H1 (cell line): ENCODE data around the gene ODC1. TPM values are rescaled to one million over a fixed set of nuclear protein-coding genes. Genes with fewer than 3 reads are reported as not detected.

Experiments
- CTCF ChIA-PET: fragments of 300-600 bp; sonication (Branson Sonifier 250); formaldehyde crosslinking; loops from one replicate; lab custom pipeline; 2021; ENCODE audit not compliant: partially characterized antibody; lab: Charles Lee
- POLR2A ChIA-PET: fragments of 300-600 bp; sonication (Branson Sonifier 250); formaldehyde crosslinking; loops from one replicate; lab custom pipeline; 2021; ENCODE audit warnings: inconsistent platforms; ENCODE audit not compliant: partially characterized antibody; lab: Charles Lee
- DNase-seq, 2 experiments: peaks; one replicate each; pipeline versions ENCODE4 v3.0.0 to v3.0.0-alpha.2; 2010 to 2022; ENCODE audit warnings: low spot score in 2 of 2, low read depth in 1 of 2, mixed read lengths in 1 of 2
- FAIRE-seq: peaks from 2 replicates; lab custom pipeline; 2011; peaks lifted over from hg19 to GRCh38; lab: Jason Lieb, UNC
- H2AFZ ChIP-seq: 2 replicates; pipeline ENCODE4 v1.8.1; 2012; ENCODE audit warnings: low read length, inconsistent platforms
- H2AK5ac ChIP-seq: 2 replicates; pipeline ENCODE4 v1.6.1; 2013; ENCODE audit warnings: low read depth, low read length
- H2BK120ac ChIP-seq: replicated peaks from 2 replicates; pipeline ENCODE3; 2013; ENCODE audit warnings: low read depth, low read length, inconsistent platforms
- H2BK12ac ChIP-seq: 2 replicates; pipeline ENCODE4 v1.6.1; 2013; ENCODE audit warnings: low read depth, low read length
- H2BK15ac ChIP-seq: 2 replicates; pipeline ENCODE4 v1.6.1; 2013; ENCODE audit warnings: low read length
- H2BK20ac ChIP-seq: 2 replicates; pipeline ENCODE4 v1.6.1; 2013; ENCODE audit warnings: low read length
- H2BK5ac ChIP-seq: 2 replicates; pipeline ENCODE4 v1.6.1; 2013; ENCODE audit warnings: low read depth, low read length
- H3K14ac ChIP-seq: 2 replicates; pipeline ENCODE4 v1.6.1; 2013; ENCODE audit warnings: inconsistent platforms; ENCODE audit not compliant: insufficient read length
- H3K18ac ChIP-seq: 2 replicates; pipeline ENCODE4 v1.6.1; 2013; ENCODE audit warnings: low read length; ENCODE audit errors: extremely low read depth
- H3K23ac ChIP-seq: 2 replicates; pipeline ENCODE4 v1.6.1; 2013; ENCODE audit warnings: inconsistent platforms; ENCODE audit not compliant: insufficient read length
- H3K23me2 ChIP-seq: 2 replicates; pipeline ENCODE4 v1.6.1; 2013; ENCODE audit warnings: low read depth, low read length
- H3K27ac ChIP-seq: 2 replicates; pipeline ENCODE4 v1.6.1; 2011; ENCODE audit warnings: low read depth, low read length, inconsistent platforms
- H3K27me3 ChIP-seq, 4 experiments: replicated peaks in 1 of 4; 1 replicate in 1 of 4; 2 replicates in 3 of 4; pipeline versions ENCODE4 v1.6.1 to v1.8.1; 2011 to 2013; ENCODE audit warnings: low read length in 3 of 4, mild to moderate bottlenecking in 3 of 4, inconsistent platforms in 2 of 4, mixed read lengths in 2 of 4, moderate library complexity in 1 of 4; ENCODE audit not compliant: control insufficient read depth in 3 of 4, insufficient read depth in 3 of 4; ENCODE audit errors: extremely low read depth in 1 of 4
- H3K36me3 ChIP-seq, 4 experiments: 2 replicates each; pipeline versions ENCODE4 v1.6.1 to v1.8.1; 2011 to 2013; ENCODE audit warnings: mild to moderate bottlenecking in 4 of 4, low read length in 3 of 4, moderate library complexity in 2 of 4, control low read depth in 1 of 4, inconsistent platforms in 1 of 4; ENCODE audit not compliant: insufficient read depth in 4 of 4, control insufficient read depth in 2 of 4
- H3K4ac ChIP-seq: replicated peaks from 2 replicates; pipeline ENCODE3; 2013; ENCODE audit warnings: low read length, low read depth, mixed read lengths, inconsistent platforms; ENCODE audit not compliant: insufficient read length
- H3K4me1 ChIP-seq, 4 experiments: replicated peaks in 1 of 4; 1 replicate in 1 of 4; 2 replicates in 3 of 4; pipeline versions ENCODE4 v1.6.1 to v1.8.1; 2011 to 2013; ENCODE audit warnings: low read length in 3 of 4, inconsistent platforms in 2 of 4, mixed read lengths in 1 of 4; ENCODE audit not compliant: insufficient read depth in 4 of 4, control insufficient read depth in 3 of 4
- H3K4me2 ChIP-seq, 2 experiments: 2 replicates each; pipeline versions ENCODE4 v1.6.1 to v1.8.1; 2011 to 2013; ENCODE audit warnings: low read depth in 2 of 2, low read length in 2 of 2, control low read depth in 1 of 2, inconsistent platforms in 1 of 2, mild to moderate bottlenecking in 1 of 2; ENCODE audit not compliant: insufficient read depth in 1 of 2
- H3K4me3 ChIP-seq, 4 experiments: fragments of 200-600, 300-600 bp in 1 of 4; sonication (generic), shearing (Covaris generic), sonication (Bioruptor Twin) in 1 of 4; 2 replicates each; pipeline versions ENCODE4 v1.5.1 to v1.8.1; 2011 to 2016; ENCODE audit warnings: low read length in 4 of 4, low read depth in 3 of 4, control low read depth in 2 of 4, inconsistent platforms in 2 of 4, mild to moderate bottlenecking in 2 of 4, mixed read lengths in 1 of 4, moderate library complexity in 1 of 4; ENCODE audit not compliant: insufficient read depth in 2 of 4; ENCODE audit errors: extremely low read depth in 1 of 4
- H3K56ac ChIP-seq: replicated peaks from 2 replicates; pipeline ENCODE3; 2013; ENCODE audit warnings: low read depth, mild to moderate bottlenecking, mixed read lengths, low read length, inconsistent platforms; ENCODE audit not compliant: insufficient read length
- H3K79me1 ChIP-seq: 2 replicates; pipeline ENCODE4 v1.6.1; 2013; ENCODE audit warnings: low read depth, low read length, control low read depth
- H3K79me2 ChIP-seq, 2 experiments: 2 replicates each; pipeline versions ENCODE4 v1.6.1 to v1.8.1; 2012 to 2013; ENCODE audit warnings: low read length in 2 of 2, mild to moderate bottlenecking in 2 of 2, inconsistent platforms in 1 of 2; ENCODE audit not compliant: insufficient read depth in 2 of 2, control insufficient read depth in 1 of 2
- H3K9ac ChIP-seq, 4 experiments: replicated peaks in 1 of 4; 1 replicate in 1 of 4; 2 replicates in 3 of 4; pipeline versions ENCODE4 v1.6.1 to v1.8.1; 2011 to 2013; ENCODE audit warnings: low read depth in 3 of 4, low read length in 3 of 4, control low read depth in 2 of 4, mild to moderate bottlenecking in 2 of 4, moderate library complexity in 2 of 4, inconsistent platforms in 1 of 4; ENCODE audit errors: extremely low read depth in 1 of 4
- H3K9me3 ChIP-seq, 2 experiments: 2 replicates each; pipeline versions ENCODE4 v1.6.1 to v1.8.1; 2012 to 2013; ENCODE audit warnings: mild to moderate bottlenecking in 2 of 2, moderate library complexity in 2 of 2, control low read depth in 1 of 2, inconsistent platforms in 1 of 2, low read depth in 1 of 2, low read length in 1 of 2, mixed read lengths in 1 of 2; ENCODE audit not compliant: insufficient read depth in 2 of 2
- H4K20me1 ChIP-seq, 2 experiments: replicated peaks in 1 of 2; 2 replicates each; pipeline versions ENCODE3 to v1.8.1; 2011 to 2013; ENCODE audit warnings: inconsistent platforms in 2 of 2, low read length in 2 of 2, mild to moderate bottlenecking in 1 of 2; ENCODE audit not compliant: insufficient read depth in 2 of 2, control insufficient read depth in 1 of 2
- H4K5ac ChIP-seq: 2 replicates; pipeline ENCODE4 v1.6.1; 2013; ENCODE audit warnings: low read length, low read depth, mixed read lengths, inconsistent platforms; ENCODE audit not compliant: insufficient read length
- H4K8ac ChIP-seq: 2 replicates; pipeline ENCODE4 v1.8.0; 2013; ENCODE audit warnings: mild to moderate bottlenecking, moderate library complexity, low read length, inconsistent platforms; ENCODE audit not compliant: insufficient read depth; ENCODE audit errors: extremely low read depth
- H4K91ac ChIP-seq: replicated peaks from 2 replicates; pipeline ENCODE3; 2013; ENCODE audit warnings: low read length, mixed read lengths, inconsistent platforms; ENCODE audit not compliant: insufficient read length
- BCL11A ChIP-seq, 2 experiments: IDR thresholded peaks; one replicate each; pipeline ENCODE4 v1.6.1; 2011; ENCODE audit warnings: low read depth in 2 of 2, low read length in 2 of 2, mild to moderate bottlenecking in 2 of 2
- E2F6 ChIP-seq: IDR thresholded peaks from 2 replicates; pipeline ENCODE4 v1.6.1; 2012; ENCODE audit warnings: inconsistent platforms
- EZH2 ChIP-seq: fragments of 200-600 bp; sonication (generic); IDR thresholded peaks from 2 replicates; pipeline ENCODE4 v1.7.1; 2012; ENCODE audit warnings: low read depth, mild to moderate bottlenecking, moderate library complexity, low read length, inconsistent platforms; ENCODE audit not compliant: severe bottlenecking
- JUND ChIP-seq: IDR thresholded peaks from 2 replicates; pipeline ENCODE4 v1.6.1; 2011; ENCODE audit warnings: mild to moderate bottlenecking, improper control_type of control experiment, low read length
- KDM1A ChIP-seq: fragments of 200-600, 300-600 bp; sonication (generic); IDR thresholded peaks from 2 replicates; pipeline ENCODE4 v1.7.1; 2016; ENCODE audit warnings: mild to moderate bottlenecking, low read length, borderline replicate concordance
- RNF2 ChIP-seq: fragments of 200-900, 300-1000 bp; sonication (generic); IDR thresholded peaks from 2 replicates; pipeline ENCODE4 v1.7.1; 2016; ENCODE audit warnings: borderline replicate concordance, low read depth, mild to moderate bottlenecking, antibody characterized with exemption, low read length; ENCODE audit not compliant: poor library complexity, severe bottlenecking; ENCODE audit errors: missing control alignments
- WGBS, 2 experiments: shearing (Covaris generic) in 1 of 2; methylation state at CpG; one replicate each; pipeline versions ENCODE4 v1.1.6 to v1.1.7; 2013 to 2015; ENCODE audit warnings: low lambda C conversion rate in 2 of 2, mixed read lengths in 2 of 2, inconsistent platforms in 1 of 2, low coverage in 1 of 2, missing lambda C conversion rate in 1 of 2; ENCODE audit not compliant: insufficient replicate concordance in 2 of 2, insufficient coverage in 1 of 2, insufficient read length in 1 of 2; ENCODE audit errors: extremely low coverage in 1 of 2, missing lambda C conversion rate in 1 of 2; 5-methylcytosine and 5-hydroxymethylcytosine counted together
- long read RNA-seq, 2 experiments: library from RNA in 1 of 2; library from capped mRNA in 1 of 2; stranded (forward); transcript quantifications; one replicate each; pipeline ENCODE4 v2.0.0, GENCODE V29; 2021; ENCODE audit warnings: inconsistent platforms in 1 of 2
- polyA minus RNA-seq, 3 experiments: library from RNA; depleted of rRNA, polyadenylated mRNA; stranded (reverse); fragments of >200 nt; gene quantifications; 1 replicate in 2 of 3; 2 replicates in 1 of 3; pipeline ENCODE4 v1.2.3, GENCODE V29; 2011
- polyA plus RNA-seq, 7 experiments: library from polyadenylated mRNA; depleted of rRNA in 3 of 7; stranded (reverse) in 5 of 7; unstranded in 2 of 7; fragments of >200 nt in 5 of 7; fragments of 200-250 nt in 2 of 7; gene quantifications; 1 replicate in 5 of 7; 2 replicates in 1 of 7; 4 replicates in 1 of 7; pipeline versions ENCODE4 v1.2.1 to v1.2.3, GENCODE V29; 2011 to 2013; ENCODE audit warnings: missing spikeins in 2 of 7, mixed read lengths in 2 of 7
- total RNA-seq: library from RNA; stranded (reverse); fragmentation: NEBNext Ultra II Directional; extraction: Animal tissue kit (Norgen Biotek cat#: 25700); gene quantifications from 2 replicates; pipeline ENCODE4 v1.2.1, GENCODE V29; 2021

ODC1 gene
- total RNA-seq (73.6 and 76.7 TPM in 2 replicates), polyA plus RNA-seq (2011; rRNA removed) (39.9 and 57.2 TPM in 2 replicates), polyA minus RNA-seq (2011; rRNA and poly(A)+ RNA removed) (62.9 and 69.6 TPM in 2 replicates)
- 52.1 TPM for polyA plus RNA-seq (2011; cell fraction: cytosol; rRNA removed)
- polyA plus RNA-seq (2011; cell fraction: nucleus; rRNA removed) = 28.3 TPM
- 51.1 to 69.3 TPM (median 56.4 TPM) in 4 replicates for polyA plus RNA-seq (2012, experiment 1 of 2)
- 47.0 TPM for polyA plus RNA-seq (2012, experiment 2 of 2)
- 36.2 TPM for polyA plus RNA-seq (2013, experiment 1 of 2)
- polyA plus RNA-seq (2013, experiment 2 of 2) = 38.4 TPM
- polyA minus RNA-seq (2011; cell fraction: cytosol; rRNA and poly(A)+ RNA removed) = 26.7 TPM
- polyA minus RNA-seq (2011; cell fraction: nucleus; rRNA and poly(A)+ RNA removed) = 24.6 TPM
- long read RNA-seq, experiment 1, transcript ODC1-201 (12 exons, 2,653 nt) = major isoform, 60 of 149 reads
- long read RNA-seq, experiment 1, partial matches to known transcripts = 79 of 149 reads
- long read RNA-seq, experiment 1, other reads (novel, unspliced or antisense) = 10 of 149 reads
- long read RNA-seq, experiment 2, partial matches to known transcripts = 61 of 62 reads
- long read RNA-seq, experiment 2, other reads (novel, unspliced or antisense) = 1 of 62 reads

GRCh38 chr2:10447895-10448575, at the start of gene ODC1:
Gene ODC1 (minus strand): TSS chr2:10448327. CDS start chr2:10445032, 3,295 bp downstream.
- Histone ChIP-seq H4K5ac (peak within 1 kb of the TSS; percentile 12), H3K56ac (no peak within 1 kb of the TSS), H3K4me2 (peak within 1 kb of the TSS; percentile 90 to 97), H3K4me3 (peak within 1 kb of the TSS; percentile 46 to 76 (median 49)), H2BK5ac (peak within 1 kb of the TSS; percentile 85; the same call in 1 of the 2 replicates), H4K20me1 (peaks cover 0 to 2% of the 10 kb centered on the region in 2 experiments), H3K18ac (peak within 1 kb of the TSS; percentile 62; the same call in 1 of the 2 replicates), H3K79me1 (no peaks in the 10 kb centered on the region), H3K4ac (no peak within 1 kb of the TSS), H3K27ac (peak within 1 kb of the TSS; percentile 55; the same call in 1 of the 2 replicates), H3K36me3 (peaks cover 3 to 17% (median 14%) of the 10 kb centered on the region in 4 experiments; a peak in 5 of 8 replicates), H3K79me2 (peaks cover 0 to 23% of the 10 kb centered on the region in 2 experiments; a peak in 2 of 4 replicates), H4K8ac (peak within 1 kb of the TSS; percentile 98), H3K4me1 (peaks cover 2 to 10% (median 4%) of the 10 kb centered on the region in 4 experiments; a peak in 6 of 7 replicates), H3K14ac (no peak within 1 kb of the TSS), H2BK20ac (no peak within 1 kb of the TSS), H2BK120ac (no peak within 1 kb of the TSS), H3K23ac (no peak within 1 kb of the TSS), H2BK12ac (peak within 1 kb of the TSS; percentile 68; the same call in 1 of the 2 replicates), H3K9me3 (no peaks in the 10 kb centered on the region), H4K91ac (peak within 1 kb of the TSS; percentile 52), H2AK5ac (no peak within 1 kb of the TSS; the same call in 1 of the 2 replicates), H3K23me2 (peaks cover 4% of the 10 kb centered on the region; the same call in 1 of the 2 replicates), H2BK15ac (peak within 1 kb of the TSS; percentile 53; the same call in 1 of the 2 replicates), H3K9ac (peak within 1 kb of the TSS; percentile 67 to 96 (median 74)), H2AFZ (peak within 1 kb of the TSS; percentile 21; the same call in 1 of the 2 replicates), H3K27me3 (peaks cover 0 to 28% (median 12%) of the 10 kb centered on the region in 4 experiments; a peak in 5 of 7 replicates)
- WGBS, 2 experiments = 2% methylated on average over 16 of the region's 99 CpGs; no CpG with 5 or more reads in 1 of the 2 experiments
- CTCF ChIA-PET = interaction anchor here (0.8 to 3.6 kb wide), 4 partner anchors 13 to 307 kb away, joined by 3 to 25 read pairs (median 3); no protein-coding TSS in a partner anchor
- FAIRE-seq (no peak), DNase-seq (peak in 1 of 2 experiments; percentile 89)
- POLR2A ChIA-PET = interaction anchor here (0.6 to 4.7 kb wide), 16 partner anchors 8 to 405 kb away, joined by 3 to 44 read pairs (median 3); partner anchors contain the start of genes KLF11 and NOL10
- peak; percentile 98 for TF ChIP-seq E2F6
- no peak for TF ChIP-seq KDM1A
- TF ChIP-seq RNF2 = peak; percentile 67
- TF ChIP-seq BCL11A (IDR thresholded peaks at IDR 0.05; ENCODE audit: low read depth in 2 of 2, low read length in 2 of 2) = no peak
- no peak for TF ChIP-seq JUND
- no peak for TF ChIP-seq EZH2
